WTC11 (cell line): Measurements from ENCODE around the gene EIF1AD. TPM values are rescaled to one million over a fixed set of nuclear protein-coding genes. Genes with fewer than 3 reads are reported as not detected.
"Not testable (repeated sequence)": the region's sequence is repeated elsewhere in the genome, so short reads cannot be mapped to it uniquely, and the experiment has no call there.

Experiments used
- ATAC-seq: fragments of 200-7000 bp; cut with Tn5 transposase; 2 replicates; pipeline ENCODE4 v1.10.0; 2021; ENCODE audit warnings: mild to moderate bottlenecking, moderate library complexity
- CTCF ChIA-PET: fragments of 300-600 bp; sonication (Branson Sonifier 250); formaldehyde crosslinking; loops from one replicate; lab custom pipeline; 2021; ENCODE audit warnings: antibody characterized with exemption; lab: Charles Lee
- POLR2A ChIA-PET: fragments of 350-600 bp; sonication (Branson Sonifier 250); formaldehyde crosslinking; loops from one replicate; lab custom pipeline; 2021; ENCODE audit warnings: antibody characterized with exemption; lab: Charles Lee
- DNase-seq: peaks from one replicate; pipeline ENCODE4 v3.0.0; 2021; ENCODE audit warnings: low spot score
- H3K27ac Mint-ChIP-seq: 2 replicates; pipeline ENCODE4 v1.8.0; 2021; ENCODE audit warnings: mixed read lengths
- H3K27me3 Mint-ChIP-seq: 2 replicates; pipeline ENCODE4 v1.8.0; 2021; ENCODE audit warnings: low read depth, mild to moderate bottlenecking, moderate library complexity, mixed read lengths
- H3K36me3 Mint-ChIP-seq: 2 replicates; pipeline ENCODE4 v1.8.0; 2021; ENCODE audit warnings: mixed read lengths
- H3K4me1 Mint-ChIP-seq: 2 replicates; pipeline ENCODE4 v1.8.0; 2022; ENCODE audit warnings: mixed read lengths
- H3K4me3 Mint-ChIP-seq: 2 replicates; pipeline ENCODE4 v1.8.0; 2021; ENCODE audit warnings: mild to moderate bottlenecking, moderate library complexity, mixed read lengths
- H3K9me3 Mint-ChIP-seq: 2 replicates; pipeline ENCODE4 v1.8.0; 2021; ENCODE audit warnings: mixed read lengths
- CDX4 ChIP-seq: fragments of 250-450 bp; sonication (Bioruptor Pico); IDR thresholded peaks from 2 replicates; pipeline ENCODE4 v1.9.0; 2021; ENCODE audit warnings: moderate library complexity, mild to moderate bottlenecking, inconsistent platforms, borderline replicate concordance
- ETV6 ChIP-seq: sonication (generic); formaldehyde crosslinking; IDR thresholded peaks from 2 replicates; pipeline ENCODE4 v1.8.1; 2022; ENCODE audit warnings: mild to moderate bottlenecking, missing genetic modification reagents
- FOXP4 ChIP-seq: sonication (generic); formaldehyde crosslinking; IDR thresholded peaks from 2 replicates; pipeline ENCODE4 v1.8.0; 2022; ENCODE audit warnings: mild to moderate bottlenecking, missing genetic modification reagents
- GABPB1 ChIP-seq: sonication (generic); formaldehyde crosslinking; IDR thresholded peaks from 2 replicates; pipeline ENCODE4 v1.8.1; 2023; ENCODE audit warnings: mild to moderate bottlenecking, missing genetic modification reagents
- RELA ChIP-seq: sonication (generic); formaldehyde crosslinking; IDR thresholded peaks from 2 replicates; pipeline ENCODE4 v1.8.1; 2022; ENCODE audit warnings: missing genetic modification reagents, mild to moderate bottlenecking, borderline replicate concordance
- SOX15 ChIP-seq: fragments of 250-450 bp; sonication (Bioruptor Pico); IDR thresholded peaks from 2 replicates; pipeline ENCODE4 v1.9.0; 2021; ENCODE audit warnings: mild to moderate bottlenecking
- TCF7 ChIP-seq: sonication (generic); formaldehyde crosslinking; IDR thresholded peaks from 2 replicates; pipeline ENCODE4 v1.8.0; 2022; ENCODE audit warnings: mild to moderate bottlenecking, low read depth, missing genetic modification reagents, moderate library complexity
- TEAD4 ChIP-seq: sonication (generic); formaldehyde crosslinking; IDR thresholded peaks from 2 replicates; pipeline ENCODE4 v1.8.0; 2022; ENCODE audit warnings: mild to moderate bottlenecking, missing genetic modification reagents
- total RNA-seq: library from RNA; stranded (reverse); gene quantifications from 3 replicates; pipeline ENCODE4 v1.2.3, GENCODE V29; 2021
- TF ChIP-seq, protein P1 (sequence below): sonication (generic); formaldehyde crosslinking; conservative IDR thresholded peaks from 2 replicates; pipeline ENCODE4 v1.8.1; 2022; ENCODE audit warnings: mild to moderate bottlenecking, missing genetic modification reagents
- TF ChIP-seq, protein P2 (sequence below): sonication (generic); formaldehyde crosslinking; IDR thresholded peaks from 2 replicates; pipeline ENCODE4 v1.8.1; 2023; ENCODE audit warnings: mild to moderate bottlenecking, missing genetic modification reagents, moderate library complexity
- TF ChIP-seq, protein P3 (sequence below): sonication (generic); formaldehyde crosslinking; conservative IDR thresholded peaks from 2 replicates; pipeline ENCODE4 v1.8.1; 2023; ENCODE audit warnings: mild to moderate bottlenecking, low read depth, missing genetic modification reagents, moderate library complexity
- TF ChIP-seq, protein P4 (sequence below): sonication (generic); formaldehyde crosslinking; IDR thresholded peaks from 2 replicates; pipeline ENCODE4 v1.8.0; 2022; ENCODE audit warnings: missing genetic modification reagents
- TF ChIP-seq, protein P5 (sequence below): sonication (generic); formaldehyde crosslinking; IDR thresholded peaks from 2 replicates; pipeline ENCODE4 v1.8.1; 2022; ENCODE audit warnings: low read depth, missing genetic modification reagents, borderline replicate concordance

Gene EIF1AD
- total RNA-seq, 1 experiment from 2014 or later = 37.6 TPM

DNA sequence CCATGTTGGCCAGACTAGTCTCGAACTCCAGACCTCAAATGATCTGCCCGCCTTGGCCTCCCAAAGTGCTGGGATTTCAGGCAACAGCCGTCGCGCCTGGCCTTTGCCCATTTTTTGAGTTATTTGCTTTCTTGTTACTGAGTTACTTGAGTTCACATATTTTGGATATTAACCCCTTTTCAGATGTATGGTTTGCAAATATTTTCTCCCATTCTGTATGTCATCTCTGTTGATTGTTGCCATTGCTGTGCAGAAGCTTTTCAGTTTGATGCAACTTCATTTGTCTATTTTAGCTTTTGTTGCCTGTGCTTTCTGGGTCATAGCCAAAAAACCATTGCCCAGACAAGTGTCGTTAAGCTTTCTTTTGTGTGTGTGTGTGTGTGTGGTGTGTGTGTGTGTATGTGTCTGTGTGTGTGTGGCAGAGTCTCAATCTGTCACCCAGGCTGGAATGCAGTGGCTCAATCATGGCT, 49.9 kb downstream of the EIF1AD start:
- no peak overlapping the region for H3K27ac Mint-ChIP-seq
- CTCF ChIA-PET = interaction anchor here (0.9 to 1.7 kb wide), 3 partner anchors 64 to 70 kb away, joined by 3 to 7 read pairs (median 4); partner anchors contain the start of gene FIBP
- H3K9me3 Mint-ChIP-seq = no peaks in the 10 kb centered on the region
- TF ChIP-seq, protein P1, sequence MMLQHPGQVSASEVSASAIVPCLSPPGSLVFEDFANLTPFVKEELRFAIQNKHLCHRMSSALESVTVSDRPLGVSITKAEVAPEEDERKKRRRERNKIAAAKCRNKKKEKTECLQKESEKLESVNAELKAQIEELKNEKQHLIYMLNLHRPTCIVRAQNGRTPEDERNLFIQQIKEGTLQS (CRISPR knock-in tag) = no peak
- peak; percentile 51; the same call in 1 of the 2 replicates for TF ChIP-seq GABPB1 (CRISPR knock-in tag)
- TF ChIP-seq, protein P2, sequence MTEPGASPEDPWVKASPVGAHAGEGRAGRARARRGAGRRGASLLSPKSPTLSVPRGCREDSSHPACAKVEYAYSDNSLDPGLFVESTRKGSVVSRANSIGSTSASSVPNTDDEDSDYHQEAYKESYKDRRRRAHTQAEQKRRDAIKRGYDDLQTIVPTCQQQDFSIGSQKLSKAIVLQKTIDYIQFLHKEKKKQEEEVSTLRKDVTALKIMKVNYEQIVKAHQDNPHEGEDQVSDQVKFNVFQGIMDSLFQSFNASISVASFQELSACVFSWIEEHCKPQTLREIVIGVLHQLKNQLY = no peak
- H3K27me3 Mint-ChIP-seq = no peaks in the 10 kb centered on the region
- no peaks in the 10 kb centered on the region for H3K36me3 Mint-ChIP-seq
- H3K4me3 Mint-ChIP-seq = no peak overlapping the region
- peaks cover 5% of the 10 kb centered on the region for H3K4me1 Mint-ChIP-seq
- DNase-seq = no peak
- ATAC-seq = no peak
- POLR2A ChIA-PET = no interaction called here

- H3K27me3 Mint-ChIP-seq, ATAC-seq, H3K4me3 Mint-ChIP-seq, DNase-seq, H3K4me1 Mint-ChIP-seq, H3K27ac Mint-ChIP-seq, H3K9me3 Mint-ChIP-seq, POLR2A ChIA-PET, H3K36me3 Mint-ChIP-seq: not testable (repeated sequence)
- CTCF ChIA-PET = interaction anchor here (0.9 to 1.7 kb wide), 2 partner anchors 63 to 71 kb away, joined by 3 to 7 read pairs; partner anchors contain the start of gene FIBP
Observed at GRCh38 chr11:65951641-65952040, 50.3 kb downstream of the EIF1AD start.

DNA sequence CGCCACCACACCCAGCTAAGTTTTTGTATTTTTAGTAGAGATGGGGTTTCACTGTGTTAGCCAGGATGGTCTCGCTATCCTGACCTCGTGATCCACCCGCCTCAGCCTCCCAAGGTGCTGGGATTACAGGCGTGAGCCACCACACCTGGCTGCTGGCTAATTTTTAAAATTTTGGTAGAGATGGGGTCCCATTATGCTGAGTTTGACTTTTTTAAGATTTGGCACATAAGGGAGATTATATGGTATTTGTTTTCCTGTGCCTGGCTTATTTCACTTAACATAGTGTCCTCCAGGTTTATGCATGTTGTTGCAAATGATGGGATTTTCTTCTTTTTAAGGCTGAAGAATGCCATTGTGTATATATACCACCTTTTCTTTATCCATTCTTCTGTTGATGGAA, 51.2 kb downstream of the EIF1AD start:
- H3K36me3 Mint-ChIP-seq, DNase-seq, H3K9me3 Mint-ChIP-seq, H3K4me3 Mint-ChIP-seq, H3K27ac Mint-ChIP-seq, CTCF ChIA-PET, POLR2A ChIA-PET, ATAC-seq, H3K27me3 Mint-ChIP-seq: not testable (repeated sequence)
- H3K4me1 Mint-ChIP-seq = peaks cover 19% of the 10 kb centered on the region

DNA sequence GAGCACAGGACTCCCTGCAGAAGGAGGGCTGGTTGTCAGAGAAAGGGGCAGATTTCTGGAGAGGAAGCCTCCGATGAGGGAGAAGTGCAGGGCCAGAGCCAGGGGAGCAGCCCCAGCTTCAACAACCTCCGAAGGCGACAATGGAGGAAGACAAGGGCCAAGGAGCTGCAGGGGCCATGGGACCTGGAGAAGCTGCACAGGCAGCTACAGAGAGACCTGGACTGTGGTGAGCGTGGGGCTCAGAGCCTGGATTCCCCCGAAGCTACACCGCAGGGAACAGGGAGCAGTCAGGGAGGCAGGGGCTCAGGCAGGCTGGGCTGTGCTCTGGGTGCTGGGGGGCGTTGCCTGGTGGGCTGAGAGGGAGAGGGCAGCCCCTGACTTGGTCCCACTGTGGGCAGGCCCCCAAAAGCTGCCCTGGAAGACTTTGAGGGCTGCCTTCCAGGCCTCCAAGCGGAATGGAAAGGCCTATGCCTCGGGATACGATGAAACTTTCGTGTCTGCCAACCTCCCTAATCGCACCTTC, 54.3 kb downstream of the EIF1AD start:
- Mint-ChIP-seq H3K9me3 (no peaks in the 10 kb centered on the region), H3K36me3 (no peaks in the 10 kb centered on the region), H3K4me3 (no peak overlapping the region), H3K27me3 (no peaks in the 10 kb centered on the region), H3K27ac (peak overlapping the region; percentile 47), H3K4me1 (peaks cover 31% of the 10 kb centered on the region)
- CTCF ChIA-PET = interaction anchor here (0.7 to 3.9 kb wide), 7 partner anchors 10 to 168 kb away, joined by 3 to 29 read pairs (median 7); partner anchors contain the start of genes AP5B1 and FIBP
- ATAC-seq (no peak), DNase-seq (no peak)
- POLR2A ChIA-PET = interaction anchor here (1.0 kb wide), 1 partner anchor 47 kb away, joined by 3 read pairs; the partner anchor contains the start of gene FOSL1
- TF ChIP-seq, protein P3, sequence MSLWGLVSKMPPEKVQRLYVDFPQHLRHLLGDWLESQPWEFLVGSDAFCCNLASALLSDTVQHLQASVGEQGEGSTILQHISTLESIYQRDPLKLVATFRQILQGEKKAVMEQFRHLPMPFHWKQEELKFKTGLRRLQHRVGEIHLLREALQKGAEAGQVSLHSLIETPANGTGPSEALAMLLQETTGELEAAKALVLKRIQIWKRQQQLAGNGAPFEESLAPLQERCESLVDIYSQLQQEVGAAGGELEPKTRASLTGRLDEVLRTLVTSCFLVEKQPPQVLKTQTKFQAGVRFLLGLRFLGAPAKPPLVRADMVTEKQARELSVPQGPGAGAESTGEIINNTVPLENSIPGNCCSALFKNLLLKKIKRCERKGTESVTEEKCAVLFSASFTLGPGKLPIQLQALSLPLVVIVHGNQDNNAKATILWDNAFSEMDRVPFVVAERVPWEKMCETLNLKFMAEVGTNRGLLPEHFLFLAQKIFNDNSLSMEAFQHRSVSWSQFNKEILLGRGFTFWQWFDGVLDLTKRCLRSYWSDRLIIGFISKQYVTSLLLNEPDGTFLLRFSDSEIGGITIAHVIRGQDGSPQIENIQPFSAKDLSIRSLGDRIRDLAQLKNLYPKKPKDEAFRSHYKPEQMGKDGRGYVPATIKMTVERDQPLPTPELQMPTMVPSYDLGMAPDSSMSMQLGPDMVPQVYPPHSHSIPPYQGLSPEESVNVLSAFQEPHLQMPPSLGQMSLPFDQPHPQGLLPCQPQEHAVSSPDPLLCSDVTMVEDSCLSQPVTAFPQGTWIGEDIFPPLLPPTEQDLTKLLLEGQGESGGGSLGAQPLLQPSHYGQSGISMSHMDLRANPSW (CRISPR knock-in tag) = no peak
- TF ChIP-seq, protein P1 (CRISPR knock-in tag) = no peak
- no peak for TF ChIP-seq CDX4 (CRISPR knock-in tag)
- no peak for TF ChIP-seq ETV6
- no peak for TF ChIP-seq RELA (CRISPR knock-in tag)
- TF ChIP-seq GABPB1 (CRISPR knock-in tag) = no peak
- TF ChIP-seq, protein P4, sequence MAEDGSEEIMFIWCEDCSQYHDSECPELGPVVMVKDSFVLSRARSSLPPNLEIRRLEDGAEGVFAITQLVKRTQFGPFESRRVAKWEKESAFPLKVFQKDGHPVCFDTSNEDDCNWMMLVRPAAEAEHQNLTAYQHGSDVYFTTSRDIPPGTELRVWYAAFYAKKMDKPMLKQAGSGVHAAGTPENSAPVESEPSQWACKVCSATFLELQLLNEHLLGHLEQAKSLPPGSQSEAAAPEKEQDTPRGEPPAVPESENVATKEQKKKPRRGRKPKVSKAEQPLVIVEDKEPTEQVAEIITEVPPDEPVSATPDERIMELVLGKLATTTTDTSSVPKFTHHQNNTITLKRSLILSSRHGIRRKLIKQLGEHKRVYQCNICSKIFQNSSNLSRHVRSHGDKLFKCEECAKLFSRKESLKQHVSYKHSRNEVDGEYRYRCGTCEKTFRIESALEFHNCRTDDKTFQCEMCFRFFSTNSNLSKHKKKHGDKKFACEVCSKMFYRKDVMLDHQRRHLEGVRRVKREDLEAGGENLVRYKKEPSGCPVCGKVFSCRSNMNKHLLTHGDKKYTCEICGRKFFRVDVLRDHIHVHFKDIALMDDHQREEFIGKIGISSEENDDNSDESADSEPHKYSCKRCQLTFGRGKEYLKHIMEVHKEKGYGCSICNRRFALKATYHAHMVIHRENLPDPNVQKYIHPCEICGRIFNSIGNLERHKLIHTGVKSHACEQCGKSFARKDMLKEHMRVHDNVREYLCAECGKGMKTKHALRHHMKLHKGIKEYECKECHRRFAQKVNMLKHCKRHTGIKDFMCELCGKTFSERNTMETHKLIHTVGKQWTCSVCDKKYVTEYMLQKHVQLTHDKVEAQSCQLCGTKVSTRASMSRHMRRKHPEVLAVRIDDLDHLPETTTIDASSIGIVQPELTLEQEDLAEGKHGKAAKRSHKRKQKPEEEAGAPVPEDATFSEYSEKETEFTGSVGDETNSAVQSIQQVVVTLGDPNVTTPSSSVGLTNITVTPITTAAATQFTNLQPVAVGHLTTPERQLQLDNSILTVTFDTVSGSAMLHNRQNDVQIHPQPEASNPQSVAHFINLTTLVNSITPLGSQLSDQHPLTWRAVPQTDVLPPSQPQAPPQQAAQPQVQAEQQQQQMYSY = no peak
- TF ChIP-seq FOXP4 (CRISPR knock-in tag) = no peak
- TF ChIP-seq TCF7 (CRISPR knock-in tag) = no peak
- TF ChIP-seq TEAD4 (CRISPR knock-in tag) = no peak
- TF ChIP-seq, protein P5, sequence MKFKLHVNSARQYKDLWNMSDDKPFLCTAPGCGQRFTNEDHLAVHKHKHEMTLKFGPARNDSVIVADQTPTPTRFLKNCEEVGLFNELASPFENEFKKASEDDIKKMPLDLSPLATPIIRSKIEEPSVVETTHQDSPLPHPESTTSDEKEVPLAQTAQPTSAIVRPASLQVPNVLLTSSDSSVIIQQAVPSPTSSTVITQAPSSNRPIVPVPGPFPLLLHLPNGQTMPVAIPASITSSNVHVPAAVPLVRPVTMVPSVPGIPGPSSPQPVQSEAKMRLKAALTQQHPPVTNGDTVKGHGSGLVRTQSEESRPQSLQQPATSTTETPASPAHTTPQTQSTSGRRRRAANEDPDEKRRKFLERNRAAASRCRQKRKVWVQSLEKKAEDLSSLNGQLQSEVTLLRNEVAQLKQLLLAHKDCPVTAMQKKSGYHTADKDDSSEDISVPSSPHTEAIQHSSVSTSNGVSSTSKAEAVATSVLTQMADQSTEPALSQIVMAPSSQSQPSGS (CRISPR knock-in tag) = no peak
- TF ChIP-seq SOX15 (CRISPR knock-in tag) = no peak
